Heart left ventricle (tissue), 16 donors: ENCODE measurements around the gene ADARB1. TPM values are rescaled to one million over a fixed set of nuclear protein-coding genes. Genes with fewer than 3 reads are reported as not detected.
A peak's percentile ranks its signal among the peaks of the same experiment; 100 is the strongest.

Experiments used
- ATAC-seq, 4 donors: fragments of 200-7000 bp; cut with Tn5 transposase; one replicate each; pipeline ENCODE4 v1.9.1; 2020 to 2022; ENCODE audit warnings: moderate library complexity in 4 of 4, mild to moderate bottlenecking in 3 of 4, moderate number of reproducible peaks in 1 of 4
- DNase-seq, 5 donors: peaks; one replicate each; pipeline ENCODE4 v3.0.0-alpha.2; 2020
- H3K27ac ChIP-seq, 12 donors: fragments of 200-600 bp; sonication (generic) in 4 of 12; one replicate each; pipeline versions ENCODE4 v1.5.0 to v1.8.0; 2016 to 2022; ENCODE audit warnings: mild to moderate bottlenecking in 2 of 12
- H3K27me3 ChIP-seq, 9 donors: fragments of 200-600 bp; sonication (generic) in 2 of 9; one replicate each; pipeline versions ENCODE4 v1.5.1 to v1.8.0; 2016 to 2022; ENCODE audit warnings: mild to moderate bottlenecking in 3 of 9
- H3K36me3 ChIP-seq, 9 donors: fragments of 200-600 bp; sonication (generic) in 2 of 9; one replicate each; pipeline versions ENCODE4 v1.5.0 to v1.8.0; 2018 to 2022; ENCODE audit warnings: mild to moderate bottlenecking in 2 of 9
- H3K4me1 ChIP-seq, 12 donors: fragments of 200-600 bp; sonication (generic) in 4 of 12; one replicate each; pipeline versions ENCODE4 v1.5.0 to v1.8.0; 2016 to 2022; ENCODE audit warnings: mild to moderate bottlenecking in 3 of 12
- H3K4me3 ChIP-seq, 12 donors: fragments of 200-600 bp; sonication (generic) in 4 of 12; one replicate each; pipeline versions ENCODE4 v1.5.0 to v1.8.0; 2017 to 2022; ENCODE audit warnings: mild to moderate bottlenecking in 9 of 12, moderate library complexity in 4 of 12
- H3K9me3 ChIP-seq, 12 donors: fragments of 200-600 bp; sonication (generic) in 4 of 12; one replicate each; pipeline versions ENCODE4 v1.5.0 to v1.8.0; 2016 to 2022; ENCODE audit warnings: mild to moderate bottlenecking in 1 of 12
- CTCF ChIP-seq, 12 donors: fragments of 200-600 bp; sonication (generic) in 4 of 12; IDR thresholded peaks; one replicate each; pipeline versions ENCODE4 v1.5.0 to v1.8.0; 2018 to 2022; ENCODE audit warnings: antibody characterized with exemption in 12 of 12, mild to moderate bottlenecking in 5 of 12
- POLR2A ChIP-seq, 2 donors: fragments of 450-650 bp; IDR thresholded peaks; one replicate each; pipeline ENCODE4 v1.6.1; 2017; ENCODE audit warnings: antibody characterized with exemption in 2 of 2, mild to moderate bottlenecking in 2 of 2, moderate library complexity in 2 of 2
- WGBS, 4 donors: extraction: QIAGEN DNeasy Blood & Tissue Kit in 2 of 4; methylation state at CpG; one replicate each; pipeline versions ENCODE4 v1.1.5 to v1.1.7; 2013 to 2018; 5-methylcytosine and 5-hydroxymethylcytosine counted together
- intact Hi-C, 10 donors: fragments of 100-400 bp; cut with DNase I; formaldehyde crosslinking; loops; one replicate each; pipeline versions ENCODE4 v1.11.1 to v1.14.2; 2022
- polyA plus RNA-seq, 2 donors: library from polyadenylated mRNA; stranded (reverse); fragments of 200-250 nt; gene quantifications; one replicate each; pipeline ENCODE4 v1.2.3, GENCODE V29; 2013
- total RNA-seq, 9 donors: library from RNA; depleted of rRNA in 2 of 9; stranded (reverse); fragments of >200 nt in 2 of 9; fragmentation: NEBNext Ultra II Directional in 3 of 9; extraction: Animal tissue kit (Norgen Biotek cat#: 25700) in 3 of 9; gene quantifications; one replicate each; pipeline versions ENCODE4 v1.1.0 to v1.2.4, GENCODE V29; 2016 to 2023
- donor health status: ischemic (EF 13 %, LVEDD 7.1; RV severe dilation, severe dysfunction).
- donor health status: healthy with polysubstance abuse.
- donor health status: DM: no; HTN: yes; CAD: no.
- donor health status: DM: no; HTN: no; CAD: no.
- donor health status: ischemic (EF 25% LVEDD 6.9; RV normal size, moderate dysfunction).
- donor health status: ischemic (EF 25% LVEDD 5.7; RV mildly dilated, moderate dysfunction).
- donor health status: healthy.
- donor health status: DM: yes; HTN: yes; CAD: no.
- donor health status: ischemic (EF 35%, LVEDD 5.7; RV mildly dilated, moderate dysfunction).
- donor health status: nonischemic (EF 11% LVEDD 7.7; RV severe dilation, severe dysfunction).
- donor health status: DM: yes; HTN: yes; CAD: no.
- donor health status: PGD.
- donor health status: ischemic (EF 29% LVEDD 5.4; RV normal size, mild dysfunction).
- donor health status: nonischemic (EF 23%, LVEDD 6.1; RV moderate dilation, normal function).

ADARB1 gene
- total and polyA plus RNA-seq, 11 donors, result 6.9 to 16.3 (median 12.0) TPM

- no peak overlapping the region for H3K27ac ChIP-seq
- DNase-seq, result peak in 1 of 5 donors; percentile 11
- H3K4me1 ChIP-seq, result peaks cover 0 to 21% (median 4%) of the 10 kb centered on the region in 12 donors
- intact Hi-C loops, result loop anchor here in 9 of 10 donors (5.0 to 10.0 kb wide), 8 partner anchors 56 to 446 kb away; partner anchors contain the start of gene POFUT2 (in 2 of the 9)
- H3K36me3 ChIP-seq, result peaks cover 0 to 23% (median 9%) of the 10 kb centered on the region in 9 donors
- ATAC-seq, result no peak
- no peaks in the 10 kb centered on the region for H3K27me3 ChIP-seq
- 94 to 95% (median 94%) methylated on average over 13 to 14 of the region's 14 CpGs for WGBS, 4 donors
- no peak for TF ChIP-seq POLR2A (IDR thresholded peaks at IDR 0.05)
- no peak for TF ChIP-seq CTCF (IDR thresholded peaks at IDR 0.05)
- H3K9me3 ChIP-seq, result no peaks in the 10 kb centered on the region
- no peak overlapping the region for H3K4me3 ChIP-seq
These were observed 74.1 kb downstream of the ADARB1 start for GRCh38 chr21:45148316-45148990.

GRCh38 chr21:45149021-45149420, 74.6 kb downstream of the ADARB1 start:
- Histone ChIP-seq H3K36me3 (peaks cover 0 to 23% (median 9%) of the 10 kb centered on the region in 9 donors), H3K4me1 (peaks cover 0 to 25% (median 5%) of the 10 kb centered on the region in 12 donors), H3K4me3 (no peak overlapping the region), H3K9me3 (no peaks in the 10 kb centered on the region), H3K27me3 (no peaks in the 10 kb centered on the region), H3K27ac (no peak overlapping the region)
- TF ChIP-seq CTCF (IDR thresholded peaks at IDR 0.05), result no peak
- 85 to 91% (median 89%) methylated on average over 5 of the region's 5 CpGs for WGBS, 4 donors
- no peak for ATAC-seq
- peak in 1 of 5 donors; percentile 6 for DNase-seq
- intact Hi-C loops, result loop anchor here in 9 of 10 donors (5.0 to 10.0 kb wide), 8 partner anchors 56 to 446 kb away; partner anchors contain the start of gene POFUT2 (in 2 of the 9)

- peaks cover 0 to 33% (median 11%) of the 10 kb centered on the region in 12 donors for H3K4me1 ChIP-seq
- no peak overlapping the region for H3K27ac ChIP-seq
- intact Hi-C loops, result no loop called here
- TF ChIP-seq CTCF (IDR thresholded peaks at IDR 0.05), result no peak
- no peak for TF ChIP-seq POLR2A (IDR thresholded peaks at IDR 0.05)
- ATAC-seq (no peak), DNase-seq (peak in 1 of 5 donors; percentile 3)
- H3K36me3 ChIP-seq, result peaks cover 0 to 18% (median 3%) of the 10 kb centered on the region in 9 donors
- no peak overlapping the region for H3K4me3 ChIP-seq
- H3K27me3 ChIP-seq, result no peaks in the 10 kb centered on the region
- no peaks in the 10 kb centered on the region for H3K9me3 ChIP-seq
- 90 to 95% (median 92%) methylated on average over 3 to 6 of the region's 6 CpGs for WGBS, 4 donors
These were observed 76.3 kb downstream of the ADARB1 start for GRCh38 chr21:45150638-45151131.

- Histone ChIP-seq H3K4me3 (no peak overlapping the region), H3K36me3 (peaks cover 0 to 18% (median 0%) of the 10 kb centered on the region in 9 donors), H3K9me3 (no peaks in the 10 kb centered on the region), H3K27ac (no peak overlapping the region), H3K4me1 (peaks cover 0 to 33% (median 9%) of the 10 kb centered on the region in 12 donors), H3K27me3 (no peaks in the 10 kb centered on the region)
- WGBS, 4 donors, result 72 to 78% (median 77%) methylated on average over 10 of the region's 10 CpGs
- intact Hi-C loops, result no loop called here
- DNase-seq (peak in 1 of 5 donors; percentile 8), ATAC-seq (no peak)
- TF ChIP-seq POLR2A (IDR thresholded peaks at IDR 0.05) (no peak), CTCF (IDR thresholded peaks at IDR 0.05) (no peak)
These were observed 77.2 kb downstream of the ADARB1 start for GRCh38 chr21:45151445-45152160.
